Thymus (tissue), 11 donors: ENCODE measurements around the gene TCERG1L. TPM values are rescaled to one million over a fixed set of nuclear protein-coding genes. Genes with fewer than 3 reads are reported as not detected.

ENCODE experiments used
- DNase-seq, 9 donors: peaks; one replicate each; pipeline ENCODE4 v3.0.0-alpha.2; 2013; ENCODE audit warnings: low spot score in 9 of 9, low read depth in 6 of 9, missing footprints in 1 of 9
- H3K27ac ChIP-seq, 2 donors: one replicate each; pipeline ENCODE4 v1.5.1; 2013; ENCODE audit warnings: control low read depth in 1 of 2, low read depth in 1 of 2, low read length in 1 of 2, mild to moderate bottlenecking in 1 of 2, moderate library complexity in 1 of 2
- H3K27me3 ChIP-seq, 2 donors: one replicate each; pipeline ENCODE4 v1.5.1; 2013; ENCODE audit warnings: low read length in 1 of 2; ENCODE audit not compliant: control insufficient read depth in 2 of 2, insufficient read depth in 1 of 2
- H3K36me3 ChIP-seq, 2 donors: one replicate each; pipeline ENCODE4 v1.5.1; 2013; ENCODE audit warnings: low read length in 1 of 2, mild to moderate bottlenecking in 1 of 2, moderate library complexity in 1 of 2; ENCODE audit not compliant: control insufficient read depth in 2 of 2, insufficient read depth in 2 of 2
- H3K4me1 ChIP-seq, 2 donors: one replicate each; pipeline ENCODE4 v1.5.1; 2013; ENCODE audit warnings: low read length in 2 of 2; ENCODE audit not compliant: control insufficient read depth in 2 of 2, insufficient read depth in 2 of 2
- H3K4me3 ChIP-seq, 2 donors: one replicate each; pipeline ENCODE4 v1.5.1; 2013; ENCODE audit warnings: low read length in 2 of 2, control low read depth in 1 of 2, mild to moderate bottlenecking in 1 of 2
- H3K9me3 ChIP-seq, 2 donors: one replicate each; pipeline ENCODE4 v1.5.1; 2013; ENCODE audit warnings: low read length in 1 of 2, mild to moderate bottlenecking in 1 of 2; ENCODE audit not compliant: control insufficient read depth in 2 of 2, insufficient read depth in 1 of 2
- WGBS: extraction: QIAGEN DNeasy Blood & Tissue Kit; methylation state at CpG from one replicate; pipeline ENCODE4 v1.1.7; 2013; 5-methylcytosine and 5-hydroxymethylcytosine counted together
- polyA plus RNA-seq: library from polyadenylated mRNA; stranded (reverse); fragments of 200-250 nt; gene quantifications from one replicate; pipeline ENCODE4 v1.2.3, GENCODE V29; 2013
- total RNA-seq: library from RNA; stranded (reverse); fragments of 120-200 nt; gene quantifications from one replicate; pipeline ENCODE4 v1.2.4, GENCODE V29; 2013
- donor health status: healthy.

Gene TCERG1L
- total and polyA plus RNA-seq, 2 donors, result 0.52 to 1.5 TPM

- 63% methylated on average over 19 of the region's 19 CpGs for WGBS
- H3K4me3 ChIP-seq, result no peak overlapping the region
- no peaks in the 10 kb centered on the region for H3K9me3 ChIP-seq
- no peaks in the 10 kb centered on the region for H3K27me3 ChIP-seq
- no peaks in the 10 kb centered on the region for H3K4me1 ChIP-seq
- no peak overlapping the region for H3K27ac ChIP-seq
- H3K36me3 ChIP-seq, result no peaks in the 10 kb centered on the region
- no peak for DNase-seq
These were observed 80.1 kb downstream of the TCERG1L start for GRCh38 chr10:131231323-131231964.

GRCh38 chr10:131230641-131231322 lies 80.7 kb downstream of the TCERG1L start:
- 95% methylated on average over 15 of the region's 15 CpGs for WGBS
- Histone ChIP-seq H3K4me3 (no peak overlapping the region), H3K27ac (no peak overlapping the region), H3K4me1 (no peaks in the 10 kb centered on the region), H3K9me3 (no peaks in the 10 kb centered on the region), H3K27me3 (no peaks in the 10 kb centered on the region), H3K36me3 (no peaks in the 10 kb centered on the region)
- no peak for DNase-seq

- WGBS, result 89% methylated on average over 17 of the region's 17 CpGs
- DNase-seq, result no peak
These were observed 81.4 kb downstream of the TCERG1L start for GRCh38 chr10:131230166-131230565.

GRCh38 chr10:131227163-131227740 lies 84.3 kb downstream of the TCERG1L start:
- Histone ChIP-seq H3K4me1 (no peaks in the 10 kb centered on the region), H3K36me3 (no peaks in the 10 kb centered on the region), H3K27me3 (no peaks in the 10 kb centered on the region), H3K4me3 (no peak overlapping the region), H3K27ac (no peak overlapping the region), H3K9me3 (no peaks in the 10 kb centered on the region)
- DNase-seq, result no peak
- WGBS, result 97% methylated on average over 16 of the region's 16 CpGs

More at GRCh38 chr10:131230166-131230565, 81.4 kb downstream of the TCERG1L start:
- no peaks in the 10 kb centered on the region for H3K36me3 ChIP-seq
- H3K4me3 ChIP-seq, result no peak overlapping the region
- no peaks in the 10 kb centered on the region for H3K9me3 ChIP-seq
- no peak overlapping the region for H3K27ac ChIP-seq
- no peaks in the 10 kb centered on the region for H3K27me3 ChIP-seq
- H3K4me1 ChIP-seq, result no peaks in the 10 kb centered on the region

GRCh38 chr10:131226446-131227162 lies 84.9 kb downstream of the TCERG1L start:
- DNase-seq, result no peak
- 88% methylated on average over 18 of the region's 18 CpGs for WGBS
- Histone ChIP-seq H3K4me1 (no peaks in the 10 kb centered on the region), H3K27ac (no peak overlapping the region), H3K4me3 (no peak overlapping the region), H3K27me3 (no peaks in the 10 kb centered on the region), H3K9me3 (no peaks in the 10 kb centered on the region), H3K36me3 (no peaks in the 10 kb centered on the region)

- no peaks in the 10 kb centered on the region for H3K9me3 ChIP-seq
- no peaks in the 10 kb centered on the region for H3K36me3 ChIP-seq
- H3K4me1 ChIP-seq, result no peaks in the 10 kb centered on the region
- 87% methylated on average over 8 of the region's 8 CpGs for WGBS
- H3K27me3 ChIP-seq, result no peaks in the 10 kb centered on the region
- no peak for DNase-seq
- H3K4me3 ChIP-seq, result no peak overlapping the region
- H3K27ac ChIP-seq, result no peak overlapping the region
These were observed 87.4 kb downstream of the TCERG1L start for GRCh38 chr10:131224106-131224505.

- no peaks in the 10 kb centered on the region for H3K4me1 ChIP-seq
- no peaks in the 10 kb centered on the region for H3K27me3 ChIP-seq
- H3K27ac ChIP-seq, result no peak overlapping the region
- H3K36me3 ChIP-seq, result no peaks in the 10 kb centered on the region
- H3K9me3 ChIP-seq, result no peaks in the 10 kb centered on the region
- no peak overlapping the region for H3K4me3 ChIP-seq
- 92% methylated on average over 4 of the region's 4 CpGs for WGBS
- no peak for DNase-seq
These were observed 88.1 kb downstream of the TCERG1L start for GRCh38 chr10:131223422-131223821.

GRCh38 chr10:131222986-131223385 lies 88.5 kb downstream of the TCERG1L start:
- 95% methylated on average over 16 of the region's 16 CpGs for WGBS
- Histone ChIP-seq H3K27me3 (no peaks in the 10 kb centered on the region), H3K9me3 (no peaks in the 10 kb centered on the region), H3K36me3 (no peaks in the 10 kb centered on the region), H3K27ac (no peak overlapping the region), H3K4me3 (no peak overlapping the region), H3K4me1 (no peaks in the 10 kb centered on the region)
- no peak for DNase-seq
